Thoracic aorta (tissue), 2 donors: ENCODE data around the gene PFKFB3. TPM values are rescaled to one million over a fixed set of nuclear protein-coding genes. Genes with fewer than 3 reads are reported as not detected.

Experiments
- ATAC-seq: fragments of 150-250 bp; one replicate; pipeline ENCODE4 v1.8.0; 2017; ENCODE audit warnings: low read depth; ENCODE audit not compliant: insufficient number of reproducible peaks, low FRiP score
- DNase-seq: peaks from one replicate; pipeline ENCODE4 v3.0.0-alpha.2; 2020; ENCODE audit warnings: low spot score
- H3K27ac ChIP-seq, 2 donors: fragments of 200-600 bp; sonication (generic); 1 replicate in 1 of 2; 2 replicates in 1 of 2; pipeline ENCODE4 v1.5.1; 2016; ENCODE audit warnings: mild to moderate bottlenecking in 2 of 2, moderate library complexity in 2 of 2
- H3K27me3 ChIP-seq: fragments of 200-600 bp; sonication (generic); replicated peaks from 2 replicates; pipeline ENCODE4 v1.6.0; 2016; ENCODE audit warnings: mild to moderate bottlenecking; ENCODE audit not compliant: insufficient read depth
- H3K36me3 ChIP-seq: fragments of 200-600 bp; sonication (generic); one replicate; pipeline ENCODE4 v1.5.1; 2016
- H3K4me1 ChIP-seq, 2 donors: fragments of 200-600 bp; sonication (generic); 1 replicate in 1 of 2; 2 replicates in 1 of 2; pipeline versions ENCODE4 v1.5.1 to v1.6.0; 2016; ENCODE audit warnings: low read depth in 2 of 2, mild to moderate bottlenecking in 1 of 2; ENCODE audit not compliant: control insufficient read depth in 1 of 2
- H3K4me3 ChIP-seq: fragments of 200-600 bp; sonication (generic); 2 replicates; pipeline ENCODE4 v1.5.1; 2016; ENCODE audit warnings: mild to moderate bottlenecking
- H3K9me3 ChIP-seq: fragments of 200-600 bp; sonication (generic); 2 replicates; pipeline ENCODE4 v1.5.1; 2016
- CTCF ChIP-seq: fragments of 200-600 bp; sonication (generic); IDR thresholded peaks from one replicate; pipeline ENCODE4 v1.5.1; 2019; ENCODE audit warnings: antibody characterized with exemption
- total RNA-seq, 2 donors: library from RNA; depleted of rRNA; stranded (reverse); fragments of >200 nt; gene quantifications; one replicate each; pipeline versions ENCODE4 v1.1.0 to v1.2.3, GENCODE V29; 2016

PFKFB3 gene
- total RNA-seq, 2 donors from 2014 or later = 151 to 311 TPM

GRCh38 chr10:6228647-6229046 lies 25.9 kb downstream of the PFKFB3 start:
- no peak for DNase-seq

DNA sequence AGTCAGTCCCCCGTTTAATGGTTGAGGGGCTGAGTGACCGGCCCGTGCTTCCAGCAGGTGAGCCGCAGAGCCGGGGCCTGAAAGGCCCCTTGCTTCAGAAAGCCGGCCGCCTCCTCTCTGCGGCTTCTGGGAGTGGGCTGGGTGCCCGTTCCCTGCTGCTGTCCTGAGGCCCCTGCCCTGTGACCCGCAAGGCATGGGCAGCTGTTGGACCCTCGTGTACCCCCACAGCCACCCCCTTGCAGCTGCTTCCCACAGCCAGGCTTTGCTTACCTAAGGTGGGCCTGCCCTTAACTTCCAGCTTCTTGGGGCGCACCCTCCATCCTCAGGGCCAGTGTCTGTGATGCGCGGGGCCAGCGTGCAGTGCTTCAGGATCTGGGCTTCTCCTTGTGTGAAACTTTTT lies 26.6 kb downstream of the PFKFB3 start:
- DNase-seq (no peak), ATAC-seq (no peak)
- TF ChIP-seq CTCF = no peak
- no peaks in the 10 kb centered on the region for H3K9me3 ChIP-seq
- H3K36me3 ChIP-seq = peaks cover 98% of the 10 kb centered on the region
- no peaks in the 10 kb centered on the region for H3K27me3 ChIP-seq
- peak overlapping the region in 1 of 2 donors; percentile 46 for H3K27ac ChIP-seq
- no peak overlapping the region for H3K4me3 ChIP-seq
- H3K4me1 ChIP-seq = peaks cover 6 to 54% of the 10 kb centered on the region in 2 donors

More at GRCh38 chr10:6228647-6229046, 25.9 kb downstream of the PFKFB3 start:
- H3K36me3 ChIP-seq = peaks cover 98% of the 10 kb centered on the region
- no peak overlapping the region for H3K4me3 ChIP-seq
- H3K9me3 ChIP-seq = no peaks in the 10 kb centered on the region
- no peak for TF ChIP-seq CTCF
- peaks cover 6 to 54% of the 10 kb centered on the region in 2 donors for H3K4me1 ChIP-seq
- H3K27ac ChIP-seq = peak overlapping the region; percentile 19 to 46
- no peaks in the 10 kb centered on the region for H3K27me3 ChIP-seq
- ATAC-seq = no peak

- peaks cover 98% of the 10 kb centered on the region for H3K36me3 ChIP-seq
- ATAC-seq = no peak
- no peak for DNase-seq
- H3K27me3 ChIP-seq = no peaks in the 10 kb centered on the region
- H3K4me3 ChIP-seq = no peak overlapping the region
- peaks cover 6 to 54% of the 10 kb centered on the region in 2 donors for H3K4me1 ChIP-seq
- no peaks in the 10 kb centered on the region for H3K9me3 ChIP-seq
- H3K27ac ChIP-seq = peak overlapping the region in 1 of 2 donors; percentile 1
- no peak for TF ChIP-seq CTCF
Observed at GRCh38 chr10:6229746-6230145, 27.0 kb downstream of the PFKFB3 start.

- ATAC-seq (no peak), DNase-seq (no peak)
- H3K4me1 ChIP-seq = peaks cover 6 to 52% of the 10 kb centered on the region in 2 donors
- H3K4me3 ChIP-seq = no peak overlapping the region
- no peaks in the 10 kb centered on the region for H3K9me3 ChIP-seq
- H3K36me3 ChIP-seq = peaks cover 93% of the 10 kb centered on the region
- H3K27me3 ChIP-seq = no peaks in the 10 kb centered on the region
- TF ChIP-seq CTCF = no peak
- peak overlapping the region; percentile 1 to 31 for H3K27ac ChIP-seq
Observed at GRCh38 chr10:6230315-6230714, 27.6 kb downstream of the PFKFB3 start.

GRCh38 chr10:6231146-6231545 lies 28.4 kb downstream of the PFKFB3 start:
- no peak for ATAC-seq
- peak overlapping the region; percentile 60 to 64 for H3K27ac ChIP-seq

More at GRCh38 chr10:6231146-6231545, 28.4 kb downstream of the PFKFB3 start:
- Histone ChIP-seq H3K27me3 (no peaks in the 10 kb centered on the region), H3K4me3 (no peak overlapping the region), H3K36me3 (peaks cover 89% of the 10 kb centered on the region), H3K4me1 (peaks cover 6 to 43% of the 10 kb centered on the region in 2 donors), H3K9me3 (no peaks in the 10 kb centered on the region)
- no peak for TF ChIP-seq CTCF
- no peak for DNase-seq
